Astrocyte (in vitro differentiated cells and primary cell): ENCODE results near the gene CEP250. TPM values are rescaled to one million over a fixed set of nuclear protein-coding genes. Genes with fewer than 3 reads are reported as not detected.

Source experiments
- DNase-seq: peaks from one replicate; pipeline ENCODE4 v3.0.0-alpha.2; 2010; ENCODE audit warnings: low read depth
- FAIRE-seq: peaks from 2 replicates; lab custom pipeline; 2011; peaks lifted over from hg19 to GRCh38; lab: Jason Lieb, UNC
- H2AFZ ChIP-seq: 2 replicates; pipeline ENCODE4 v1.6.0; 2012; ENCODE audit warnings: low read depth, low read length, inconsistent platforms
- H3K27ac ChIP-seq: 2 replicates; pipeline ENCODE4 v1.5.1; 2011; ENCODE audit warnings: low read depth, low read length, inconsistent platforms
- H3K27me3 ChIP-seq: 2 replicates; pipeline ENCODE4 v1.6.0; 2011; ENCODE audit warnings: low read length, inconsistent platforms; ENCODE audit not compliant: insufficient read depth
- H3K36me3 ChIP-seq: 2 replicates; pipeline ENCODE4 v1.5.1; 2011; ENCODE audit warnings: low read length, inconsistent platforms; ENCODE audit not compliant: insufficient read depth
- H3K4me1 ChIP-seq: 2 replicates; pipeline ENCODE4 v1.5.1; 2011; ENCODE audit warnings: low read length, inconsistent platforms; ENCODE audit not compliant: insufficient read depth
- H3K4me2 ChIP-seq: 2 replicates; pipeline ENCODE4 v1.6.0; 2012; ENCODE audit warnings: low read length, inconsistent platforms
- H3K4me3 ChIP-seq: 2 replicates; pipeline ENCODE4 v1.5.1; 2011; ENCODE audit warnings: low read depth, mild to moderate bottlenecking, low read length, inconsistent platforms; ENCODE audit not compliant: insufficient read depth
- H3K79me2 ChIP-seq: 2 replicates; pipeline ENCODE4 v1.6.0; 2012; ENCODE audit warnings: mild to moderate bottlenecking, low read length, inconsistent platforms; ENCODE audit not compliant: insufficient read depth
- H3K9ac ChIP-seq: 2 replicates; pipeline ENCODE4 v1.6.0; 2012; ENCODE audit warnings: mild to moderate bottlenecking, low read length, inconsistent platforms
- H3K9me3 ChIP-seq: 2 replicates; pipeline ENCODE4 v1.5.1; 2012; ENCODE audit warnings: low read depth, mild to moderate bottlenecking, low read length, inconsistent platforms; ENCODE audit not compliant: insufficient read depth
- H4K20me1 ChIP-seq: 2 replicates; pipeline ENCODE4 v1.6.0; 2012; ENCODE audit warnings: low read length, inconsistent platforms; ENCODE audit not compliant: insufficient read depth
- H3K27ac Mint-ChIP-seq: one replicate; pipeline ENCODE4 v1.8.0; 2021; ENCODE audit warnings: mild to moderate bottlenecking, mixed read lengths; ENCODE audit not compliant: unreplicated experiment
- H3K27me3 Mint-ChIP-seq: one replicate; pipeline ENCODE4 v1.8.0; 2021; ENCODE audit warnings: low read depth, mixed read lengths; ENCODE audit not compliant: unreplicated experiment
- H3K36me3 Mint-ChIP-seq: one replicate; pipeline ENCODE4 v1.8.0; 2021; ENCODE audit warnings: low read depth, mixed read lengths; ENCODE audit not compliant: unreplicated experiment
- H3K4me1 Mint-ChIP-seq: one replicate; pipeline ENCODE4 v1.8.0; 2021; ENCODE audit warnings: low read depth, mixed read lengths; ENCODE audit not compliant: unreplicated experiment
- H3K4me3 Mint-ChIP-seq: one replicate; pipeline ENCODE4 v1.8.0; 2021; ENCODE audit warnings: mild to moderate bottlenecking, moderate library complexity, mixed read lengths; ENCODE audit not compliant: unreplicated experiment
- H3K9me3 Mint-ChIP-seq: one replicate; pipeline ENCODE4 v1.8.0; 2021; ENCODE audit warnings: mild to moderate bottlenecking, mixed read lengths; ENCODE audit not compliant: unreplicated experiment
- EZH2 ChIP-seq: IDR thresholded peaks from 2 replicates; pipeline ENCODE4 v1.6.1; 2012; ENCODE audit warnings: mild to moderate bottlenecking, low read length, inconsistent platforms; ENCODE audit not compliant: insufficient read depth
- total RNA-seq: library from RNA; stranded (reverse); gene quantifications from 2 replicates; pipeline ENCODE4 v1.2.1, GENCODE V29; 2021
- TF ChIP-seq, protein P1 (sequence below): IDR thresholded peaks from 2 replicates; pipeline ENCODE4 v1.5.1; 2011; ENCODE audit warnings: low read depth, mild to moderate bottlenecking, inconsistent platforms, low read length, moderate library complexity; ENCODE audit not compliant: insufficient read depth

The CEP250 gene
- total RNA-seq, 1 donor from 2014 or later = 107 TPM

DNA sequence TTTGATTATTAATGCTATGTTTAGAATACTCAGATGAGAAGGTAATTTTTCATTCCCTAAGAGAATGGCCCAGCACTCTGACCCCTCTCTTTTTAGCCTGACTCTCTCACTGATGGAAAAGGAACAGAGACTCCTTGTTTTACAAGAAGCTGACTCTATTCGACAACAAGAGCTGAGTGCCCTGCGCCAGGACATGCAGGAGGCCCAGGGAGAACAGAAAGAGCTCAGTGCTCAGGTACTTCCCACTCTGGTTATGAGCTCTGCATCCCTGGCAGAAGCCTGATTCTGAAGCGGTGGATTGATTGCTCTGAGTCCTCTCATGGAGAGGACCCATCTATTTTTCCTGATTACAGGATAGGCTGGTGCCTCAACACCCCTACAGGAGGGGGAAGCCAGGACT lies 41.1 kb downstream of the CEP250 start:
- no peaks in the 10 kb centered on the region for H3K9me3 Mint-ChIP-seq
- no peaks in the 10 kb centered on the region for H3K4me1 Mint-ChIP-seq
- TF ChIP-seq, protein P1, sequence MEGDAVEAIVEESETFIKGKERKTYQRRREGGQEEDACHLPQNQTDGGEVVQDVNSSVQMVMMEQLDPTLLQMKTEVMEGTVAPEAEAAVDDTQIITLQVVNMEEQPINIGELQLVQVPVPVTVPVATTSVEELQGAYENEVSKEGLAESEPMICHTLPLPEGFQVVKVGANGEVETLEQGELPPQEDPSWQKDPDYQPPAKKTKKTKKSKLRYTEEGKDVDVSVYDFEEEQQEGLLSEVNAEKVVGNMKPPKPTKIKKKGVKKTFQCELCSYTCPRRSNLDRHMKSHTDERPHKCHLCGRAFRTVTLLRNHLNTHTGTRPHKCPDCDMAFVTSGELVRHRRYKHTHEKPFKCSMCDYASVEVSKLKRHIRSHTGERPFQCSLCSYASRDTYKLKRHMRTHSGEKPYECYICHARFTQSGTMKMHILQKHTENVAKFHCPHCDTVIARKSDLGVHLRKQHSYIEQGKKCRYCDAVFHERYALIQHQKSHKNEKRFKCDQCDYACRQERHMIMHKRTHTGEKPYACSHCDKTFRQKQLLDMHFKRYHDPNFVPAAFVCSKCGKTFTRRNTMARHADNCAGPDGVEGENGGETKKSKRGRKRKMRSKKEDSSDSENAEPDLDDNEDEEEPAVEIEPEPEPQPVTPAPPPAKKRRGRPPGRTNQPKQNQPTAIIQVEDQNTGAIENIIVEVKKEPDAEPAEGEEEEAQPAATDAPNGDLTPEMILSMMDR = no peak
- TF ChIP-seq EZH2 = no peak

GRCh38 chr20:35497320-35497719 lies 41.9 kb downstream of the CEP250 start:
- no peaks in the 10 kb centered on the region for H3K9me3 ChIP-seq
- no peak overlapping the region for H3K9ac ChIP-seq
- no peak for DNase-seq
- H3K27ac ChIP-seq = no peak overlapping the region
- H3K27me3 ChIP-seq = no peaks in the 10 kb centered on the region
- FAIRE-seq = no peak
- H3K4me2 ChIP-seq = no peak overlapping the region
- no peaks in the 10 kb centered on the region for H4K20me1 ChIP-seq
- no peak overlapping the region for H2AFZ ChIP-seq
- Mint-ChIP-seq H3K4me3 (no peak overlapping the region), H3K27ac (no peak overlapping the region), H3K4me1 (no peaks in the 10 kb centered on the region), H3K36me3 (peaks cover 40% of the 10 kb centered on the region), H3K27me3 (no peaks in the 10 kb centered on the region), H3K9me3 (no peaks in the 10 kb centered on the region)
- TF ChIP-seq EZH2 = no peak
- no peaks in the 10 kb centered on the region for H3K79me2 ChIP-seq
- no peak overlapping the region for H3K4me3 ChIP-seq
- no peaks in the 10 kb centered on the region for H3K4me1 ChIP-seq
- H3K36me3 ChIP-seq = peaks cover 63% of the 10 kb centered on the region

More for the DNA sequence above, 41.1 kb downstream of the CEP250 start:
- Histone ChIP-seq H3K4me3 (no peak overlapping the region), H2AFZ (no peak overlapping the region), H3K4me1 (no peaks in the 10 kb centered on the region), H3K9ac (no peak overlapping the region), H3K79me2 (no peaks in the 10 kb centered on the region), H3K4me2 (no peak overlapping the region), H3K27ac (no peak overlapping the region), H4K20me1 (no peaks in the 10 kb centered on the region), H3K27me3 (no peaks in the 10 kb centered on the region), H3K9me3 (no peaks in the 10 kb centered on the region), H3K36me3 (peaks cover 57% of the 10 kb centered on the region)
- Mint-ChIP-seq H3K27me3 (no peaks in the 10 kb centered on the region), H3K36me3 (peaks cover 43% of the 10 kb centered on the region), H3K4me3 (no peak overlapping the region), H3K27ac (no peak overlapping the region)
- FAIRE-seq (no peak), DNase-seq (no peak)

- peaks cover 65% of the 10 kb centered on the region for H3K36me3 ChIP-seq
- no peak overlapping the region for H3K4me3 ChIP-seq
- no peak overlapping the region for H2AFZ ChIP-seq
- no peaks in the 10 kb centered on the region for H3K9me3 ChIP-seq
- H3K27ac Mint-ChIP-seq = no peak overlapping the region
- peaks cover 42% of the 10 kb centered on the region for H3K36me3 Mint-ChIP-seq
- no peak for FAIRE-seq
- no peaks in the 10 kb centered on the region for H3K79me2 ChIP-seq
- H3K27ac ChIP-seq = no peak overlapping the region
- no peak overlapping the region for H3K4me3 Mint-ChIP-seq
- H4K20me1 ChIP-seq = peaks cover under 1% of the 10 kb centered on the region
- no peaks in the 10 kb centered on the region for H3K4me1 Mint-ChIP-seq
- H3K4me1 ChIP-seq = no peaks in the 10 kb centered on the region
- TF ChIP-seq, protein P1 = no peak
- no peak for TF ChIP-seq EZH2
- no peaks in the 10 kb centered on the region for H3K27me3 ChIP-seq
- no peaks in the 10 kb centered on the region for H3K27me3 Mint-ChIP-seq
- no peak overlapping the region for H3K9ac ChIP-seq
- H3K9me3 Mint-ChIP-seq = no peaks in the 10 kb centered on the region
- no peak for DNase-seq
- no peak overlapping the region for H3K4me2 ChIP-seq
These were observed 42.4 kb downstream of the CEP250 start for GRCh38 chr20:35497780-35498189.
